ENCODE data around the gene ARPIN.
"Not testable (repeated sequence)": the region's sequence is repeated elsewhere in the genome, so short reads cannot be mapped to it uniquely, and the experiment has no call there.

The ARPIN gene

DNA sequence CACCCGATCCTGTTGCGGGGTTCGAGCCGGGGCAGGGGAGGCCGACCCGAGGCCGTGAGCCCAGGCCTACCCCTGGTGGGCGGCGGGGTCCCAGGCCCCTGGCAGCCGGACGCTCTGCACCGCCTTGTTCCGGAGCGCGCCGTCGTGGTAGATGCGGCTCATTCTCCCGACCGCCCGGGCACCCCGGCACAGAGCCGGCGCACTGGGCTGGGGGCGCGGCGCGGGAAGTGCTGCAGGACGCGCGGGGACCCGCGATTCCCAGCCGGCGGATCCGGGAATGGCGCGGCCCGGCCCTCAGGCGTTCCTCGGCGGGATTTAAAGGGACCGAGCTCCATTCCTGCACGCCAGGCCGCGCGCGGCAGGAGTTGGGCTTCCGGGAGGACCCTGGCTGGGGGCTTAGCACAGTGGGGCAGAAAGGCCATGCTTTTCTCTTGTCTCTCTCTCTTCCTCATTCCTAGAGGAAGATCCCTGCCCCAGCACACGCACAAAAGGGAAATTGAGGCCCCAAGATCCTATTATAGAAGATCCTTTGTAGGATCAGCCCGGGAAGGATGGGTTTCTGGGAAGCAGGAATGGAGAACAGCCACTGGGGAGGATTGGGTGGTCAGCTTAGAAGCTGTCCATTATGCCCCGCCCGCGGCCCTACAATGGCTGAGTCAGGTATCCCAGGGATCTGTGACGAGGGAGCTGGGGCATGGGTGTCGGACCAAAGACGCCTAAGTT, at the start of gene ARPIN:
Gene ARPIN, minus strand, starts transcription at position 279 of the 723 bp plus-strand sequence. Its CDS starts 117 bp downstream, at position 162.
- FAIRE-seq: no peak

DNA sequence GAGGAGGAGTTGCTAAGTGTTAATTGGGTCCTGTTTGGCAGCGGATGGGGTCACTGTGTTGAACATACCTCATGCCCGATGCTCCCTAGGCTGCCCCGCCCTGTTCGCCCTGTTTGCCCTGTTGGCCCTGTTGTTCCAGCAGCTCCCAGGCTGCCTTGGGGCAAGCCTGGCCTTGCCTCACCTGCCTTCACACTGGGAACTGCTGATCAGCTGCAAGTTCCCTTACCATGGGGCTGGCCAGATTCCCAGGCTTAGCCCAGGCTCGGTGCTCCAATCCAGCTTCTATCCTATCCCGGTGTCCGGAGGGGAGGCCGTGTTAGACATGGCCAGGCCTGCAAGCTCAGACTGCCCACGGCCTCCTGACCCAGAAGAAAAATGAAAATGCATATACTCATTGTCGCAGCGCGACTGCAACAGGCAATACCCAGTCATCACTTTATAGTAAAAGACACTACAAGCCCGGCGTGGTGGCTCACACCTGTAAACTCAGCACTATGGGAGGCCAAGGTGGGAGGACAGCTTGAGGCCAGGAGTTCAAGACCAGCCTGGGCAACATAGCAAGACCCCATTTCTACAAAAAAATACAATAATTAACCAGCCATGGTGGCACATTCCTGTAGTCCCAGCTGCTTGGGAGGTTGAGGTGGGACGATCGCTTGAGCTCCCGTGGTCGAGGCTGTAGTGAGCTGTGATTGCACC, 45.5 kb upstream of the ARPIN start:
- FAIRE-seq: no peak

DNA sequence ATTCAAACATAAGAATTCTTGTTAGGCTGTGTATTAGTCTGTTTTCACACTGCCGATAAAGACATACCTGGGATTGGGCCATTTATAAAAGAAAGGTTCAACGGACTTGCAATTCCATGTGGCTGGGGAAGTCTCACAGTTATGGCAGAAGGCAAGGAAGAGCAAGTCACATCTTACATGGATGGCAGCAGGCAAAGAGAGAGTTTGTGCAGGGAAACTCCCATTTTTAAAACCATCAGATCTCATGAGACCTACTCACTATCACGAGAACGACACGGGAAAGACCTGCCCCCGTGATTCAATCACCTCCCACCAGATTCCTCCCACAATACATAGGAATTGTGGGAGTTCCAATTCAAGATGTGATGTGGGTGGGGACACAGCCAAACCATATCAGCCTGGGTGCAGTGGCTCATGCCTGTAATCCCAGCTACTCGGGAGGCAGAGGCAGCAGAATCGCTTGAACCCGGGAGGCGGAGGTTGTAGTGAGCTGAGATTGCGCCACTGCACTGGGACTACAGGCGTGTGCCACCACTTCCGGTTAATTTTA, 42.8 kb upstream of the ARPIN start:
- FAIRE-seq: not testable (repeated sequence)

DNA sequence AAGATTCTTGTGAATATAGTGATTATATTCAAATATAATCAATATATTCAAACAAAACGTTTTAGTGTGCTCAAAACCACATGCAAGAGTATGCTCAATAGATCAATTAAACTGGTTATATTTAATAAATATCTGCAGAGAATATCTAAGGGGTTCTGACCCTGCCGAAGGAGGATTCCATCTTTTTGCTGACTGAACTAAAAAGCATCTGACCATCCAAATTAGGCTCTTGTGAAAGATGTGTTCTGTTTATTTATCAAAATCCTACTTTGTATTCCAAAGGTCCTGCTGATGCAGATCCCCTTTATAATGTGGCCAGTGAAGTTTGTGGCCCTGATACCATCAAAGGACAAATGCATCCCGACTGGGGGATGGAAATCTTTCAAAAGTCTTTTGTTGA, 41.8 kb upstream of the ARPIN start:
- no peak for FAIRE-seq

DNA sequence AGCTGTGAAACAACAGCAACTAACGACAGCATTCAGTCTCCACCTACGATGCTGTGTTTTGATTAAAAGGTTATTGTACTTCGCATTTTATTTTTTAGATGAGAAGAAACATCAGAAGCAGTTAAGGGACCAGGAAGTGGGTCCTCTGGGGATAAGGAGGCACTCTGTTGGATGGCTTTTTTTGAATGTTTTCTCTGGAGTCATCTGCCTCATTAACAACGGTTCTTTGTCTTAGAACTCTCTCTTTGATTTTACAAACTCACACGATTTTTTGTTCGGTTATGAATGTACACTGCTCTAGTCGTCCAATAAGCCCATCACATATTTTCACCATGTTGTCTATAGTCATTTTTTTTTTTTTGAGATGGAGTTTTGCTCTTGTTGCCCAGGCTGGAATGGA, 36.0 kb upstream of the ARPIN start:
- no peak for FAIRE-seq

DNA sequence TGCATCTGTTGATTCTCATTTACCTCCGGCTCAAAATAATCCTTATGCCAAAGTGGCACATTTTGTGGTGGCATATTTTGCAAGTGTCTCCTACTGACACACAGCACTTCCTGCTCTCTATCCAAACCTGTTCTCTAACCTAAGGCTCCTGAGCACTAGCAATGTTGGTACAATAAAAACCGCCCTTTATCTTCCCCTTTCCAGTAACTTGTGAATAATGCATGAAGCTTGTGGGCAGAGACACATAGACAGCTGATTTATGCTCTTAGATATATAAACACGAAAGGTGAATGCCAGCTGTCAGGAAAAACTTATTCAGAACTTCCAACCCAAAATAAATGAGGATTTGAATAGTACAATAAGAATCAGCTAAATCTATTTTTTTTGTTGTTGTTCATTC, 34.6 kb upstream of the ARPIN start:
- FAIRE-seq: no peak

DNA sequence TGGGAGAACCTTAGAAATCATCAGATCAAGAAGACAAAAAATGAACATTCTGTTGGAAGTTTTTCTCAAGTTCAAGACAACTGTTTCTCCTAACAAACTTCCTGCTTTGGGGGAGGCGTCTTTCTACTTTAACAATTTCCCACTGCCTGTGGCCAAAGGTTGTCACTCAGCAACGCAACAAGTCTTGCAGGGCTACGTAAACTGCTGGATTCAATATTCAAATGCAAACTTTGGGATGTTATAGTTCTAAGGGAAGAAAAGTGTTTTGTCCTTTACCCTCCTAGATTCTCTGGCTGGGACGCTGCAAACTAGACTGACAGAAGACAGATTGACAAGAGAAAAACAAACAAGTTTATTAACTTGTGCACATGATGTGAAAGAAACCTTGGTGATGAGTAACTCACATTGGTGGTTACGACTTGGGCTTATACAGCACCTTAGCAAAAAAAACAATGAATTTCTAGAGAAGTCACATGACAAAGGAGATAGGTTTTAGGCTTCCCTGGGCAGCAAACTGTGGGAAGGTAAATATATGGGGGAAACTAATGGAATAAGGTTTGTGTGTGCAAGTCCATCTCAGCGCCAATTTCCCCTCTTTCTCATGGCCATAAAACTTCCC, 34.0 kb upstream of the ARPIN start:
- FAIRE-seq: no peak

DNA sequence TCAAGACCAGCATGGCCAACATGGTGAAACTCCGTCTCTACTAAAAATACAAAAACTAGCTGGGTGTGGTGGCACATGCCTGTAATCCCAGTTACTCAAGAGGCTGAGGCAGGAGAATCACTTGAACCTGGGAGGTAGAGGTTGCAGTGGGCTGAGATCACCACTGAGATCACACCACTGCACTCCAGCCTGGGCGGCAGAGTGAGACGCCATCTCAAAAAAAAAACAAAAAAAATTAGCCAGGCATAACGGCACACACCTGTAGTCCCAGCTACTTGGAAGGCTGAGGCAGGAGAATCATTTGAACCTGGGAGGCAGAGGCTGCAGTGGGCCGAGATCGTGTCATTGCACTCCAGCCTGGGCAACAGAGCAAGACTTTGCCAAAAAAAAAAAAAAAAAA, 31.0 kb upstream of the ARPIN start:
- not testable (repeated sequence) for FAIRE-seq

DNA sequence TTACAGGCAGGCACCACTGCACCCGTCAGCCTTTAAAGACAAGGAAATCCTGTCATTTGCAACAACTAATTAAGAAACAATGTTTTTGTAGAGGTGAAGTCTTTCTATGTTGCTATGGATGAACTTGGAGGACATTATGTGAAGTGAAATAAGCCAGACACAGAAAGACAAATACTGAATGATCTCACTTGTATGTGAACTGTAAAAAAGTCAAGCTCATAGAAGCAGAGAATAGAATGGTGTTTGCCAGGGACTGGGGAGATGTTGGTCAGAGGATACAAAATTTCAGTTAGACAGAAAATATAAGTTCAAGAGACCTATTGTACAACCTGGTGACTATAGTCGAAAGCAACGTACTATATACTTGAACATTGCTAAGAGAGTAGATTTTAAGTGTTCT, 27.2 kb upstream of the ARPIN start:
- no peak for FAIRE-seq

DNA sequence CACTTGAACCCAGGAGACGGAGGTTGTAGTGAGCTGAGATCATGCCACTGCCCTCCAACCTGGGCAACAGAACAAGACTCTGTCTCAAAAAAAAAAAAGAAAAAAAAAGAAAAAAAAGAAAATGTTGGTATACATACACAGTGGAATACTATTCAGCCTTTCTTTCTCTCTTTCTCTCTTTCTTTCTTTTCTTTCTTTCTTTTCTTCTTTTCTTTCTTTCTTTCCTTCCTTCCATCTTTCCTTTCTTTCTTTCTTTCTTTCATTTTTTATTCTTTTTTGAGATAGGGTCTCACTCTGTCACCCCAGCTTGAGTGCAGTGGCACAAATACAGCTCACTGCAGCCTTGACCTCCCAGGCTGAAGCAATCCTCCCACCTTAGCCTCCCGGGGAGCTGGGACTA, 26.6 kb upstream of the ARPIN start:
- FAIRE-seq: not testable (repeated sequence)

DNA sequence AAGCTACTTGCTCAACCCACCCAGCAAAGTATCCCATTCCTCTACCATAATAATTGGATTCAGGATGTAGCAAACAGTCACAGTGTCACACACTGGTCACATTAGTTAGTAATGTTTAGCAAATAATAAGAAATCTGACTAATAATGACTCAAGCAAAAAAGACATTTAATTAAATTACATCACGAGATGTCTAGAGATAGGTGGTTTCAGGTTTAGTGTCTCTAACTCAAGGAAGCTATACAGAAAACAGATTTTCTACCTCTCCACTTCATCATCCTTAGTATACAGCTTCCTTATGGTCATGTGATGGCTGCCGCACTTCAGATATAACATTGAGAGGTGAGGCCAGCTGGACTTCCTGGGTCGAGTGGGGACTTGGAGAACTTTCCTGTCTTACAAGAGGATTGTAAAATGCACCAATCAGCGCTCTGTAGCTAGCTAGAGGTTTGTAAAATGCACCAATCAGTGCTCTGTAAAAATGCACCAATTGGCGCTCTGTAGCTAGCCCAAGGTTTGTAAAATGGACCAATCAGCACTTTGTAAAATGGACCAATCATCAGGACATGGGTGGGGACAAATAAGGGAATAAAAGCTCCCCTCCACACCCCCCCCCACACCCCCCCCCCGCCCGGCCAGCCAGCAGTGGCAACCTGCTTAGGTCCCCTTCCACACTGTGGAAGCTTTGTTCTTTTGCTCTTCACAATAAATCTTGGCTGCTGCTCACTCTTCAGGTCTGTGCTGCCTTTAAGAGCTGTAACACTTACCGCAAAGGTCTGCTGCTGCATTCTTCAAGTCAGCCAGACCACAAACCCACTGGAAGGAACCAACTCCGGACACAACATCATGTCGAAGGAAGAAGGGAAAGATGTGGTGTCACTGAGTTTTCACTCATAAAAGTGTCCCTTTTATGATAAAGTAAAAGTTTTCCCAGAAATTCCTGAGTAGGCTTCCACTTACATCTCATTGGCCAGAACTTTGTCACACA, 24.9 kb upstream of the ARPIN start:
- FAIRE-seq: no peak

DNA sequence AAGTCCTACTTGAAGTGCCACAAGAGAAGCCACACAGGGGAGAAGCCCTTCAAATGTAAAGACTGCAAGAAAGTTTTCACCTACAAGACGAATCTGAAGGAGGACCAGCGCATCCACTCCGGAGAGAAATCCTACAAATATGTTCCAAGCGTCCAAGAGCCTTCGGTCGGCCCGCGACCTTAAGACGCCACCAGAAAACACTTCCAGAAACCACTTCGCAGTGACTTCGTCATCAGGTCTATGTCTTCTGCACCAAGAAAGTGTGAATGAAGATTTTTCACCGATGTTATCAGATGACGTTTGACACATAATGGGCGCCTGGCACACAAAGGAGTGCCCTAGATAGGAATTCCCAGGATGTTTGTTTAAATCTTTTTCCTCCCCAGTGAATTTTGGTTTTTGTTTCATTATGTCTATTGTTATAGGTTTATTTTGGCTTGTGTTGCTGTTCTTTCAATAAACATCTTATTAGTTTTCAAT, 24.1 kb upstream of the ARPIN start:
- no peak for FAIRE-seq

DNA sequence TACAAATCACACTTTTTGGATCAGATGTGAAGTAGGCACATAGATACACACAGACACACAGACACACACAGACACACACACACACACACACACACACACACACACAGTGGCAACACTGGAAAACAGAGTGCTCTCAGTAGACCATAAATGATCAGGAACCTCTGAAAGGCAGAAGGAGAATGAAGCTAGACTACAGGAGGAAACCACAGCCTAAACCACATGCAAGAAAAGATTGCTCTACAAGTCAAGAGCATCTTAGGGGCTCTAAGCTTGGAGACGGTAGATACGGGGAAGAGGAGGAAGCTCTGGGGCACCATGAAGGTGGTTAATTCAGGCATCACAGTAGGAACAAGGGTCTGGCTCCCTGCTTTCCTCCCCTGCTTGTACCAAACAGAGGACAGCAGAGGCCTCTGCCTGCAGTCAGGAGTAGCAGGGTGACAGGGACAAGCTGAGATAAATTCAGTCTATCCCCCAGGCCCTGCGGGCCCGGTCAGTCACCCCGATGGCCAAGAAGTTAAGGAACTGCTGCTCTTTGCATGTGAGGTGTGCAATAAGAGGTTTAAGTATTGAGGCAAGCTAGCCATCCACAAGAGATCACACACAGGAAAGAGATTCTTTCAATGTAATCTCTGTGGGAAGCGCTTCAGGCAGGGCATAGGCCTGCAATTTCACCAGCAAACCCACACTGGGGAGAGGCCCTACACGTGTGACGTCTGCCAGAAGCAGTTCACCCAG, 23.5 kb upstream of the ARPIN start:
- FAIRE-seq: no peak

DNA sequence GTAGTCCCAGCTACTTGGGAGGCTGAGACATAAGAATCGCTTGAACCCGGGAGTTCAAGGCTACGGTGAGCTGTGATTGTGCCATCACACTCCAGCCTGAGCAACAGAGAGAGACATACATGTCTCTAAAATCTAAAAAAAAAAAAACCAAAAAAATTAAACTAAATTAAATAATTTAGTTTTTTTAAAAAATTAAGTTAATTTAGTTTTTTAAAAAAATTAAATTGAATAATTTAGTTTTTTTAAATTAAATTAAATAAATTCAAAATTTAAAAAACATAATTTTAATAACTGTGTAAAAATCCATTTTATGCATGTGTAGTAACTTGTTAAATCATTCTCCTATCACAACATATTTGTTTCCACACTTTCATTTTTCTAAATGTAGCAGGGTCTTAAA, 20.1 kb upstream of the ARPIN start:
- FAIRE-seq: no peak

DNA sequence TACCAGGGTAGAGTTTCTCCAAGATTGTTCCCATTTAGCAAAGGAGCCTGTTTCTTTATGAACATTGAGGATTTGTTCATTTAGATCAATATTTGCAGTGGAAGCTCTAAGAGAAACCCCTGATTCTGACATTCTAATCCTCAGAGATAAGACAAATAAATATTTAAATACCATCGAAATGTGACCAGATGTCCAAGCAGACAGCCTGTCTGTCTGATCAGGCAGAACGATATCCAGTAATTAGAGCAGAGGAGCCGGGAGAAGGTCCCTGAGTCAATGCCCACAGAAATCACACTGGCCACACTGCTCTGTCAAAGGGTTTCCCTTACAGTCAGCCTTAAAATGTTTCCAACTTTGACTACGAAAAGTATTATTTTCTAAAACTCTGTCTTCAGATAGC, 15.7 kb upstream of the ARPIN start:
- peak; percentile 38 for FAIRE-seq

DNA sequence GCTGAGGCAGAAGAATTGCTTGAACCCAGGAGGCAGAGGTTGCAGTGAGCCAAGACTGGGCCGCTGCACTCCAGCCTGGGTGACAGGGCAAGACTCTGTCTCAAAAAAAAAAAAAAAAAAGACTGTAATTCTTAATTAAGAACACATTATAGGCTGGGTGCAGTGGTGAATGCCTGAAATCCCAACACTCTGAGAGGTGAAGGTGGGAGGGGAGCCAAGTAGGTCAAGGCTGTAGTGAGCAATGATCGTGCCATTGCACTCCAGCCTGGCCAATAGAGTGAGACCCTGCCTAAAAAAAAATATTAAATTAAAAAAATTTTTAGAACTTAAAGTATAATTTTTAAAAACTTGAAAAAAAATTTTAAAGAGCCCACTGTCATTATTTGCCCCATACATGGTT, 13.4 kb upstream of the ARPIN start:
- FAIRE-seq: no peak

DNA sequence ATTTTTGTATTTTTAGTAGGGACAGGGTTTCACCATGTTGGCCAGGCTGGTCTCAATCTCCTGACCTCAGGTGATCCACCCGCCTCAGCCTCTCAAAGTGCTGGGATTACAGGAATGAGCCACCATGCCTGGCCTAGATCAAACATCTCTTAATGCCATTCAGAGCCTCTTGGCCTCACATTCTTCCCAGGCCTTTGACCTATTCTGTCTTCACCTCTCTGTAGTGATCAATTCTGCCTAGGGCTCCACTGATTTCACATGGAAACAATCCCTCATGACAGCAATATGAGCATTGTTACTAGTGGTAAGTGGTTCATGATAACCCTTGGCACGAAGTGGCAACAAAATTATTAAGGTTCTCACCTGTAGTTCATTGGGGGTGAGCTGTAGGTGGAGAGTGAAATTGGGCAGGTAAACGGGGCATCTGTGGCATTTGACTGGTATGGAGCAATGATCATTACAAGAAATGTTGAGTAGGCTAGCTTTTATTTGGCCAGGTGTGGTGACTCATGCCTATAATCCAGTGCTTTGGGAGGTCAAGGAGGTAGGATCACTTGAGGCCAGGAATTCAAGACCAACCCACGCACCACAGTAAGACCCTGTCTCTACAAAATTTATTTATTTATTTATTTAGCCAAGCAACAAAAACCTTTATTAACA, 4.8 kb upstream of the ARPIN start:
- no peak for FAIRE-seq

DNA sequence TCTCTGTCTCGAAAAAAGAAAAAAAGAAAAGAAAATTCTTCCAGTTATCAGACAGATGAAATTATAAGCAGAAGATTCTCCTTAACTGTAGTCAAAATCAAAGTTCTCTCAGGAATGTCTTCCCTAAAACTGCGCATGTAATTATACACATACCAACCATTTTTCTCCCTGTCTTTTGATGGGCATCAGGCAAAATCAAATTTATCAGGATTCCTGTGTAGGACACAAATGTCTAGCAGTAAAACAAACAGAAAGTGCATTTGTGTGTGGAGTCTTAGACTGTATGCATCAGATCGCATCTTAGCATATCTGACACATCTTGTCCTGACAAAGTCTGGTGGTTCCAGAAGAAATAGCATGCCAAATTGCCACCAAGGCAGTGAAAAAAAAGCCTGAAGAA, 3.9 kb upstream of the ARPIN start:
- FAIRE-seq: no peak

DNA sequence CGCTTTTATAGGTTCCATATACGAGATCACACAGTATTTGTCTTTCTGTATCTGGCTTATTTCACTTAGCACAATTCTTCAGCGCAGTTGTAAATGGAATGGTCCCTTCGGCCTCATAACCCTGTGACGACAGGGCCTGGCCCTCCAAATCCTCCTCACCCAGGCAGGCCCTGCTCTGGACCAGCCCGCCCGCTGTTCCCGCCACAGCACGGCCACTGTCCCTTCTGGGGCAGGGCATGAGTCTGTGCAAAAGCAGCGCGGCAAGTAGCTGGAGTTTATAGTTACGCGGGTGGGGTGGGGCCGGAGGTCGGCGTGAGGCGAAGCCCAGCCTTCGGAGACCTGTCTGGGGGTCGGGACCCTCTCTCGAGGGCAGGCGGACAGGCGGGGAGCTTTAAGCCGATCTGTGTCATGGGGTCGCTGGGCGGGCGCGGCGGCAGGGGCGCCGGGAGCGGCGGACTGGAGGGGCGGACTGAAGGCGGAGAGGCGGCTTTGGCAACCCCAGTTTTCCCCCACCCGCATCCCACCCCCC, 543 bp downstream of the ARPIN start:
- no peak for FAIRE-seq

DNA sequence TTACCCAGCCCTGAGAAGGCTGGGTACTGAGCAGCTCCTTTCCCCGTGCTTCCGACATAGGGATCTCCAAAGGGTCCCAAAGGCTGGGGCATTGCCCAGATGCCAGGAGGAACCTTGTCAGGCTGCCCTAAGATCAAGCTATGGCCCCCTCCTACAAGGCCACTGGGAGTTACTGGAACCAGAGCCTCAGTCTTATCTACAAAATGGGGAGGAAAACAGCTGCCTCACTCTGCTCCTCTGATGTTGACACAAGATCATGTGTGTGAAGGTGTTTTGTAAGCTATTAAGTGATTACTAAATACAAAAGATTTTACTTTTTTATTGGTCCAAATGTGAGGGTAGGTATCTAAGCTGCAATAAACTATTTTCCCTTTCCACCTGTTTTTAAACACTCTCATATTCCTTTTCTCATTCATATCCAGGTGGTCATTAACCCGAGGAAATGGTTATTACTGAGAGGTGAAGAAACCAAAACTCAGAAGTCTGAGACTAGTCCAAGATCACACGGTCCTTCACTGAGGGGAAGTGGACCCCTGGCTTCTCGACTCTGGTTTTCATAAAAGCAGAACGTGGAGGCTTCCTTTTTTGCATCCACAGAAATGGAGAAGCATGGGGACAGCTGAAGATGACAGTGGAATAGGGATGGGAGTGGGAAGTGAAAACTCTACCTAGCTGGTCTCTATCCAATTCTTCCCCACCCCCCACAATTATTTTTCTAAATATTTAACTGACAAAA, 1.7 kb downstream of the ARPIN start:
- FAIRE-seq: no peak
